ENCODE measurements around the gene HBA2. TPM values are rescaled to one million over a fixed set of nuclear protein-coding genes. Genes with fewer than 3 reads are reported as not detected.
"Not testable (repeated sequence)": the region's sequence is repeated elsewhere in the genome, so short reads cannot be mapped to it uniquely, and the experiment has no call there.

The HBA2 gene
- total and polyA plus RNA-seq, 7 donors = 11.9 to 1,244 (median 24.9) TPM

DNA sequence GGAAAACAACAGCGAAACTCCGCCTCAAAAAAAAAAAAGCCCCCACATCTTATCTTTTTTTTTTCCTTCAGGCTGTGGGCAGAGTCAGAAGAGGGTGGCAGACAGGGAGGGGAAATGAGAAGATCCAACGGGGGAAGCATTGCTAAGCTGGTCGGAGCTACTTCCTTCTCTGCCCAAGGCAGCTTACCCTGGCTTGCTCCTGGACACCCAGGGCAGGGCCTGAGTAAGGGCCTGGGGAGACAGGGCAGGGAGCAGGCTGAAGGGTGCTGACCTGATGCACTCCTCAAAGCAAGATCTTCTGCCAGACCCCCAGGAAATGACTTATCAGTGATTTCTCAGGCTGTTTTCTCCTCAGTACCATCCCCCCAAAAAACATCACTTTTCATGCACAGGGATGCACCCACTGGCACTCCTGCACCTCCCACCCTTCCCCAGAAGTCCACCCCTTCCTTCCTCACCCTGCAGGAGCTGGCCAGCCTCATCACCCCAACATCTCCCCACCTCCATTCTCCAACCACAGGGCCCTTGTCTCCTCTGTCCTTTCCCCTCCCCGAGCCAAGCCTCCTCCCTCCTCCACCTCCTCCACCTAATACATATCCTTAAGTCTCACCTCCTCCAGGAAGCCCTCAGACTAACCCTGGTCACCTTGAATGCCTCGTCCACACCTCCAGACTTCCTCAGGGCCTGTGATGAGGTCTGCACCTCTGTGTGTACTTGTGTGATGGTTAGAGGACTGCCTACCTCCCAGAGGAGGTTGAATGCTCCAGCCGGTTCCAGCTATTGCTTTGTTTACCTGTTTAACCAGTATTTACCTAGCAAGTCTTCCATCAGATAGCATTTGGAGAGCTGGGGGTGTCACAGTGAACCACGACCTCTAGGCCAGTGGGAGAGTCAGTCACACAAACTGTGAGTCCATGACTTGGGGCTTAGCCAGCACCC is 2.6 kb downstream of the HBA2 start:
- Histone ChIP-seq H3K27me3 (ENCODE audit: insufficient read depth in 3 of 3, low read length in 2 of 3) (peaks cover 0 to 69% (median 35%) of the 10 kb centered on the region in 3 donors), H3K4me1 (no peaks in the 10 kb centered on the region), H3K36me3 (ENCODE audit: insufficient read depth in 1 of 2, low read depth in 1 of 2) (no peaks in the 10 kb centered on the region), H3K4me3 (no peak overlapping the region), H3K9me3 (no peaks in the 10 kb centered on the region), H3K27ac (no peak overlapping the region)
- DNase-seq (no peak), ATAC-seq (no peak)
- WGBS, 3 donors = 20 to 37% (median 24%) methylated on average over 7 to 8 of the region's 8 CpGs
- TF ChIP-seq CTCF (IDR thresholded peaks at IDR 0.05) = no peak
- intact Hi-C loops (cut with DNase I) = no loop called here

GRCh38 chr16:176006-176405 is 3.3 kb downstream of the HBA2 start:
- peak in 1 of 4 donors; percentile 4 for ATAC-seq
- H3K36me3 ChIP-seq (ENCODE audit: insufficient read depth in 1 of 2, low read depth in 1 of 2); H3K27ac ChIP-seq; H3K4me1 ChIP-seq; intact Hi-C loops (cut with DNase I); H3K9me3 ChIP-seq; DNase-seq; H3K4me3 ChIP-seq: not testable (repeated sequence)
- H3K27me3 ChIP-seq (ENCODE audit: insufficient read depth in 3 of 3, low read length in 2 of 3) = peaks cover 0 to 69% (median 35%) of the 10 kb centered on the region in 3 donors
- WGBS, 3 donors = 1 to 2% (median 1%) methylated on average over 18 to 27 of the region's 39 CpGs

- peaks cover 0 to 68% (median 31%) of the 10 kb centered on the region in 3 donors for H3K27me3 ChIP-seq (ENCODE audit: insufficient read depth in 3 of 3, low read length in 2 of 3)
- intact Hi-C loops (cut with DNase I) = not testable (repeated sequence)
- peak in 2 of 4 donors; percentile 20 to 28 for ATAC-seq
These were observed 4.1 kb downstream of the HBA2 start, which contains the start of gene HBA1 for GRCh38 chr16:176477-177382. TSS of gene HBA1 (plus strand) at chr16:176680. CDS start at chr16:176717, 37 bp downstream.

DNA sequence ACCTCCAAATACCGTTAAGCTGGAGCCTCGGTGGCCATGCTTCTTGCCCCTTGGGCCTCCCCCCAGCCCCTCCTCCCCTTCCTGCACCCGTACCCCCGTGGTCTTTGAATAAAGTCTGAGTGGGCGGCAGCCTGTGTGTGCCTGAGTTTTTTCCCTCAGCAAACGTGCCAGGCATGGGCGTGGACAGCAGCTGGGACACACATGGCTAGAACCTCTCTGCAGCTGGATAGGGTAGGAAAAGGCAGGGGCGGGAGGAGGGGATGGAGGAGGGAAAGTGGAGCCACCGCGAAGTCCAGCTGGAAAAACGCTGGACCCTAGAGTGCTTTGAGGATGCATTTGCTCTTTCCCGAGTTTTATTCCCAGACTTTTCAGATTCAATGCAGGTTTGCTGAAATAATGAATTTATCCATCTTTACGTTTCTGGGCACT is 4.7 kb downstream of the HBA2 start:
- H3K36me3 ChIP-seq (ENCODE audit: insufficient read depth in 1 of 2, low read depth in 1 of 2) = no peaks in the 10 kb centered on the region
- H3K27ac ChIP-seq = no peak overlapping the region
- H3K9me3 ChIP-seq = no peaks in the 10 kb centered on the region
- 3 to 6% (median 4%) methylated on average over 13 of the region's 13 CpGs for WGBS, 3 donors
- DNase-seq = no peak
- H3K4me3 ChIP-seq = no peak overlapping the region
- no peak for ATAC-seq
- intact Hi-C loops (cut with DNase I) = no loop called here
- peaks cover 11% of the 10 kb centered on the region for H3K4me1 ChIP-seq
- peaks cover 0 to 67% (median 31%) of the 10 kb centered on the region in 3 donors for H3K27me3 ChIP-seq (ENCODE audit: insufficient read depth in 3 of 3, low read length in 2 of 3)
- TF ChIP-seq CTCF (IDR thresholded peaks at IDR 0.05) = no peak

More at GRCh38 chr16:176477-177382, 4.1 kb downstream of the HBA2 start, which contains the start of gene HBA1:
- not testable (repeated sequence) for H3K27ac ChIP-seq; H3K36me3 ChIP-seq (ENCODE audit: insufficient read depth in 1 of 2, low read depth in 1 of 2); DNase-seq; H3K4me3 ChIP-seq; H3K9me3 ChIP-seq
- WGBS, 3 donors = 1 to 6% (median 4%) methylated on average over 18 to 37 of the region's 88 CpGs
- peaks cover 11% of the 10 kb centered on the region for H3K4me1 ChIP-seq

DNA sequence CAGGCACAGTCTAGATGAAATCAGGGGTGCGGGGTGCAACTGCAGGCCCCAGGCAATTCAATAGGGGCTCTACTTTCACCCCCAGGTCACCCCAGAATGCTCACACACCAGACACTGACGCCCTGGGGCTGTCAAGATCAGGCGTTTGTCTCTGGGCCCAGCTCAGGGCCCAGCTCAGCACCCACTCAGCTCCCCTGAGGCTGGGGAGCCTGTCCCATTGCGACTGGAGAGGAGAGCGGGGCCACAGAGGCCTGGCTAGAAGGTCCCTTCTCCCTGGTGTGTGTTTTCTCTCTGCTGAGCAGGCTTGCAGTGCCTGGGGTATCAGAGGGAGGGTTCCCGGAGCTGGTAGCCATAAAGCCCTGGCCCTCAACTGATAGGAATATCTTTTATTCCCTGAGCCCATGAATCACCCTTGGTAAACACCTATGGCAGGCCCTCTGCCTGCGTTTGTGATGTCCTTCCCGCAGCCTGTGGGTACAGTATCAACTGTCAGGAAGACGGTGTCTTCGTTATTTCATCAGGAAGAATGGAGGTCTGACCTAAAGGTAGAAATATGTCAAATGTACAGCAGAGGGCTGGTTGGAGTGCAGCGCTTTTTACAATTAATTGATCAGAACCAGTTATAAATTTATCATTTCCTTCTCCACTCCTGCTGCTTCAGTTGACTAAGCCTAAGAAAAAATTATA is 5.4 kb downstream of the HBA2 start:
- intact Hi-C loops (cut with DNase I) = no loop called here
- DNase-seq = no peak
- WGBS, 3 donors = 71 to 76% (median 72%) methylated on average over 11 of the region's 11 CpGs

More for the DNA sequence above, 5.4 kb downstream of the HBA2 start:
- no peak for TF ChIP-seq CTCF (IDR thresholded peaks at IDR 0.05)
- Histone ChIP-seq H3K4me3 (no peak overlapping the region), H3K27me3 (ENCODE audit: insufficient read depth in 3 of 3, low read length in 2 of 3) (peaks cover 0 to 67% (median 31%) of the 10 kb centered on the region in 3 donors), H3K4me1 (peaks cover 11% of the 10 kb centered on the region), H3K27ac (no peak overlapping the region), H3K9me3 (no peaks in the 10 kb centered on the region), H3K36me3 (ENCODE audit: insufficient read depth in 1 of 2, low read depth in 1 of 2) (no peaks in the 10 kb centered on the region)
- ATAC-seq = no peak
